Right ventricle myocardium superior (tissue), 1 donor: ENCODE measurements around the gene KRTAP10-10. TPM values are rescaled to one million over a fixed set of nuclear protein-coding genes. Genes with fewer than 3 reads are reported as not detected.
"Not testable (repeated sequence)": the region's sequence is repeated elsewhere in the genome, so short reads cannot be mapped to it uniquely, and the experiment has no call there.

Experiments
- ATAC-seq: fragments of 200-7000 bp; cut with Tn5 transposase; one replicate; pipeline ENCODE4 v1.9.1; 2020; ENCODE audit warnings: mild to moderate bottlenecking; ENCODE audit not compliant: poor library complexity
- DNase-seq: peaks from one replicate; pipeline ENCODE4 v3.0.0-alpha.2; 2020
- intact Hi-C: fragments of 100-400 bp; cut with DNase I; formaldehyde crosslinking; loops from one replicate; pipeline ENCODE4 v1.11.2; 2022
- total RNA-seq: library from RNA; stranded (reverse); fragmentation: NEBNext Ultra II Directional; extraction: Animal tissue kit (Norgen Biotek cat#: 25700); gene quantifications from one replicate; pipeline ENCODE4 v1.2.1, GENCODE V29; 2021
- donor health status: DM: no; HTN: yes; CAD: no; lungs with severe emphysema.

Gene KRTAP10-10
- total RNA-seq, 1 donor from 2014 or later, result not detected

DNA sequence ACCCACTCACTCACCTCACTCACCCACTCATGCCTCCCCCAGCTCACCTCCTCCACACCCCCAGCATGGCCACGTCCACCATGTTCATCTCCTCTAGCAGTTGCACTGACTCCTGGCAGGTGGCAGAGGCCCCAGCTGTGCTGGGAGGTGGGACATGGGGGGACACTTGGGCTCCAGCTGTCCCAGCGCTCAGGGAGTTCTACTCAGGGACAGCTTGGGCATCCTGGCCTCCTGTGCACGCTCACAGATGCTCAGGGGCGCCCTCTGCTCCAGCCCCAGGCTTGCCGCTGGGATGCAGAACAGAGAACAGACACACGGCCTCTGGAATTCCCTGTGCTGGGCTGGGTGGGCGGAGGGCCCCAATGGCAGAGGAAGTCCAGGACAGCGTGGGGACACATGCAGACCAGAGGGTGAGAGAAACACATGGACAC lies 20.1 kb upstream of the KRTAP10-10 start:
- ATAC-seq, result no peak
- DNase-seq, result no peak
- intact Hi-C loops, result no loop called here

- intact Hi-C loops, result no loop called here
- ATAC-seq, result peak; percentile 61
- peak; percentile 66 for DNase-seq
Measured at GRCh38 chr21:44618504-44618903, 18.7 kb upstream of the KRTAP10-10 start.

- DNase-seq, result no peak
- intact Hi-C loops, result no loop called here
- no peak for ATAC-seq
Measured at GRCh38 chr21:44618909-44619308, 18.2 kb upstream of the KRTAP10-10 start.

DNA sequence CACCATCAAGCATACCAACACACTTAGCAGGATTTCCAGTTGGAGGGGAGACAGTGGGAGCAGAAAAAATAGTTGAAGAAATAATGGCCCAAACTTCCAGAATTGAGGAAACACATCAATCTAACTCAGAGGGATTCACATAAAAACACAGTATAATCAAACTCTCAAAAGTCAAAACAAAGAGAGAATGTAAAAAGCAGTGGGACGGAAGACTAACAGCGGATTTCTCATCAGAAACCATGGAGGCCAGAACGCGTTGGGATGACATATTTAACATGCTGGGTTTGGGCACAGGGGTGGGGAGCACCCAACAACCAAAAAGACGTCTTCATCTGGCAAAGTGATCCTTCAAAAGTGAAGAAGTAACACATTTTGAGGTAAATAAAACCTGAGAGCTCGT lies 17.3 kb upstream of the KRTAP10-10 start:
- ATAC-seq, result no peak
- DNase-seq, result no peak
- intact Hi-C loops, result no loop called here

DNA sequence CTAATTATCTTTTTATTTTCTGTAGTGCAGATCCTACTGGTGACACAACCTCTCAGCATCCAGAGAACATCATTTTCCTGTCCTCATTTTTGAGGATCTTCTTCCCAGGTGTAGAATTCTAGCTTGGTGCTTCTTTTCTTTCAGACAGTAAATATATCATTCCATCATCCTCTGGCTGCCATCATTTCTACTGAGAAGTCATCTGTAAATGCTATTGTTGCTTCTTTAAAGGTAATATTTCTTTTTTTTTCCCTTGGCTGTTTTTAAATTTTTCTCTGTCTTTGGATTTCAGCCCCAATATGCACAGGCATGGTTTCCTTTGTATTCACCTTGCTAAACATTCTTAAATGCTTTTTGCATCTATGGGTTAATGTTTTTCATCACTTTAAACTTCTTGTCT lies 13.6 kb upstream of the KRTAP10-10 start:
- intact Hi-C loops, result no loop called here
- DNase-seq (no peak), ATAC-seq (no peak)

- ATAC-seq (peak; percentile 41), DNase-seq (no peak)
- intact Hi-C loops, result no loop called here
Measured at GRCh38 chr21:44625756-44626155, 11.4 kb upstream of the KRTAP10-10 start.

GRCh38 chr21:44626262-44626661 lies 10.9 kb upstream of the KRTAP10-10 start:
- DNase-seq, result no peak
- intact Hi-C loops, result no loop called here

GRCh38 chr21:44626673-44627143 lies 10.4 kb upstream of the KRTAP10-10 start, which contains the start of gene KRTAP10-9:
Gene KRTAP10-9, plus strand, starts transcription at chr21:44627093. Its CDS starts 79 bp downstream, at chr21:44627172.
- no peak for DNase-seq
- intact Hi-C loops, result no loop called here
- no peak for ATAC-seq

More at GRCh38 chr21:44626262-44626661, 10.9 kb upstream of the KRTAP10-10 start:
- ATAC-seq, result no peak

- DNase-seq, ATAC-seq, intact Hi-C loops: not testable (repeated sequence)
Measured at GRCh38 chr21:44627181-44627822, 9.9 kb upstream of the KRTAP10-10 start.

DNA sequence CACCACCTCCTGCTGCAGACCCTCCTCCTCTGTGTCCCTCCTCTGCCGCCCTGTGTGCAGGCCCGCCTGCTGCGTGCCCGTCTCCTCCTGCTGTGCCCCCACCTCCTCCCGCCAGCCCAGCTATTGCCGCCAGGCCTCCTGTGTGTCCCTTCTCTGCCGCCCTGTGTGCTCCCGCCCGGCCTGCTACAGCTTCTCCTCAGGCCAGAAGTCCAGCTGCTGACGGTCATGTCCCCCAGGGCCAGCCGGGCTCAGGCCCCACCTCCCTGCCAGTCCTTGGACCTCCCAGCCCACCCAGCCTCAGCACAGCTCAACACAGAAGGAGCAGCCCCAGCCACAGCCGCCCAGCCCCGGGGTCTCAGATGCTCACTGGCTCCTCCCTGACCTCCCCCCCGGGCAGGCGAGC lies 9.3 kb upstream of the KRTAP10-10 start:
- DNase-seq, intact Hi-C loops, ATAC-seq: not testable (repeated sequence)

DNA sequence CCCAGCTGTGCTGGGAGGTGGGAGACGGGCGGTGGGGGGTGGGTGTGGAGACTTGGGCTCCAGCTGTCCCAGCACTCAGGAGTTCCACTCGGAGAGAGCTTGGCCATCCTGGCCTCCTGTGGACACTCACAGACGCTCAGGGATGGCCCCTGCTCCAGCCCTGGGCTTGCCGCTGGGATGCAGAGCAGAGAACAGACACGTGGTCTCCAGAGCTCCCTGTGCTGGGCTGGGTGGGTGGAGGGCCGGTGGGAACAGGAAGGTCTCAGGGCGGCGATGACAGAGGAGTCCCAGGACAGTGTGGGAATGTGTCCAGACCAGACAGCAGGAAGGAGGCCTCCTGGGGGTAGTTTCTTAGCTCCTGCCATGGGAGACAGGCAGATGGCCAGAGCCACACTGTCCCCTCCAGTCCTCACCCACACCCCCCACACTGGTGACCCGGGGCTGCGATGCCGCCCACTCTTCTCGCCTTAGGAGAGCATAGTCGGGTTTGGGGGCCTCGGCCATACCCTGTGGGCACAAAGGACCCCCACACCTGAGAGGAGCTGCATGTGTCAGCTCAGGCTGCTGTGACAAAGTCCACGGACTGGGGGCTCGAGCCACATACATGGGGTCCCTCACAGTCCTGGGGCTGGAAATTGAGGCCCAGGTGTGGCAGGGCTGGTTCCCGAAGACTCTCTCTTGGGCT lies 8.3 kb upstream of the KRTAP10-10 start:
- no peak for DNase-seq
- intact Hi-C loops, result no loop called here
- peak; percentile 39 for ATAC-seq

DNA sequence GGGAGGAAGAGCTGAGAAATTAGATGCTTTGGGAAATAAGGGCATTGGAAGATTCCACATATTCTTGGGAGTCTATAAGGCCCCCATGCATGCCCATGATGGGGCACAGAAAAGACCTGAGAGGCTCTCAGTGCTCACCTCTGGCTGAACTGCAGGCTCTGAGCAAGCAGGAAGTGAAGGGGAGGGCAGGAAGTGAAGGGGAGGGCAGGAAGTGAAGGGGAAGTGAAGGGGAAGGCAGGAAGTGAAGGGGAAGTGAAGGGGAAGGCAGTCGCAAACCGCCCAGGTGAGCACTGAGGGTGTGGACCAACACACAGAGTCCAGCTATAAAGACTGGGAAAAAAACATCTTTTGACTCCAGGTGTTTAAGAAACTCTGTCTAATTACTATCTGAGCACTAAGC lies 6.7 kb upstream of the KRTAP10-10 start:
- DNase-seq, result no peak
- no peak for ATAC-seq
- intact Hi-C loops, result no loop called here

GRCh38 chr21:44632067-44632466 lies 5.1 kb upstream of the KRTAP10-10 start:
- DNase-seq (no peak), ATAC-seq (no peak)
- intact Hi-C loops, result no loop called here

GRCh38 chr21:44636209-44637017 lies 743 bp upstream of the KRTAP10-10 start:
- no peak for ATAC-seq
- intact Hi-C loops, result no loop called here
- DNase-seq, result no peak

DNA sequence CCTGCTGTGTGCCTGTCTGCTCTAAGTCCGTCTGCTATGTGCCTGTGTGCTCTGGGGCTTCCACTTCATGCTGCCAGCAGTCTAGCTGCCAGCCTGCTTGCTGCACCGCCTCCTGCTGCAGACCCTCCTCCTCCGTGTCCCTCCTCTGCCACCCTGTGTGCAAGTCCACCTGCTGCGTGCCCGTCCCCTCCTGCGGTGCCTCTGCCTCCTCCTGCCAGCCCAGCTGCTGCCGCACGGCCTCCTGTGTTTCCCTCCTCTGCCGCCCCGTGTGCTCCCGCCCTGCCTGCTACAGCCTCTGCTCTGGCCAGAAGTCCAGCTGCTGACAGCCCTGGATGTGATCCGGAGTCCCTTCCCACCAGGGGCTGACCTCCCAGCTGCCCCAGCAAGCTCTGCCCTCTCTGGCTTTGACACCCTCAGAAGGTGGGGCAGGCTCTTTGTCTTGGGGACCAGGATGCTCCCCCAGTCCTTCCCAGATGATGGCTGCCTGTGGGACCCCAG lies 744 bp downstream of the KRTAP10-10 start:
- intact Hi-C loops, ATAC-seq, DNase-seq: not testable (repeated sequence)

- DNase-seq, ATAC-seq, intact Hi-C loops: not testable (repeated sequence)
Measured at GRCh38 chr21:44638506-44639330, 1.6 kb downstream of the KRTAP10-10 start.

GRCh38 chr21:44639331-44639655 lies 2.1 kb downstream of the KRTAP10-10 start:
- no peak for ATAC-seq
- intact Hi-C loops, result no loop called here
- no peak for DNase-seq

- no peak for DNase-seq
- ATAC-seq, result no peak
- intact Hi-C loops, result no loop called here
Measured at GRCh38 chr21:44640761-44641160, 3.6 kb downstream of the KRTAP10-10 start.
